ENCODE measurements around the gene CDC42BPB.

The CDC42BPB gene

DNA sequence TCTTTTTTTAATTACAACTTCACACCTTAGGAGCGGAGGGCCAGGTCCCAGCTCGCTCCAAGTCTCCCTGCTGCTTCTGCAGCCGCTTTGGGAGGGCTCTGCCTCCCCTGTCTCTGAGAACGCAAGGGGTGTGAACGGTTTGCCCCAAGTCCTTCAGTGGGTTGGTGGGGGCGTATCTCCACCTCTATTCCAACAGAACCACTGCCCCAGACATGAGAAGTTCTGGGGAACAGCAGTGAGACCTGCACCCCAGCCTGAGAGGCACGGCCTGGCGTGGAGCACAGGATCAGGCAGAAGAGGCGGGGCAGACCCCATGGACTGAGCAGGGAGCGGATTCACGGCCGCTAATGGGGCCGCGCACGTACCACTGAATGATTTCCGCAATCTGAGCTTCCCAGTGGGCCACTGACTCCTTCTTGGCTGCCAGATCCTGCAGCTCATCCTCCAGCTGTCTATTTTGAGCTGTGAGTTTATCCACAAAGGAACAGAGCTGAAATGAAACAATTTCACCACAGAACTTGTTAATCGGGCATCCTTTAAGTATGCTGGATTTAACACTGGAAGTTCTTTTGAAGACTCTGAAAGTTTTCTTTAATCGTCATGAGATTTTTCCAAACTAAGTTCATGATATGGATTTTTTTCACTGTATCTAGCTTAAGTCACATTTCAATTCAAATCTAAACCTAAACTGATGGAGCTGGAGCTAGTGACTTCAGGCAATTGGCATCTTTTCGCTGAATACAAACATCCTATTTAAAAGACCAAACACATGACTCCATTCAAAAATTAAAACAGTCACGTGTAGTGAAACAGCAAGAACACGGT is 90.5 kb downstream of the CDC42BPB start:
- Histone ChIP-seq H3K9ac (no peak overlapping the region), H3K9me3 (ENCODE audit: control insufficient read depth, low read length) (no peaks in the 10 kb centered on the region), H3K4me3 (ENCODE audit: low read depth, low read length) (no peak overlapping the region), H3K36me3 (ENCODE audit: control insufficient read depth, insufficient read depth, low read length) (no peaks in the 10 kb centered on the region), H3K4me2 (ENCODE audit: low read length) (no peak overlapping the region), H2AFZ (no peak overlapping the region), H3K4me1 (no peaks in the 10 kb centered on the region), H3K79me2 (peaks cover 5% of the 10 kb centered on the region), H3K27ac (no peak overlapping the region), H3K27me3 (ENCODE audit: control insufficient read depth, insufficient read depth, low read length) (no peaks in the 10 kb centered on the region)
- TF ChIP-seq, protein P1, sequence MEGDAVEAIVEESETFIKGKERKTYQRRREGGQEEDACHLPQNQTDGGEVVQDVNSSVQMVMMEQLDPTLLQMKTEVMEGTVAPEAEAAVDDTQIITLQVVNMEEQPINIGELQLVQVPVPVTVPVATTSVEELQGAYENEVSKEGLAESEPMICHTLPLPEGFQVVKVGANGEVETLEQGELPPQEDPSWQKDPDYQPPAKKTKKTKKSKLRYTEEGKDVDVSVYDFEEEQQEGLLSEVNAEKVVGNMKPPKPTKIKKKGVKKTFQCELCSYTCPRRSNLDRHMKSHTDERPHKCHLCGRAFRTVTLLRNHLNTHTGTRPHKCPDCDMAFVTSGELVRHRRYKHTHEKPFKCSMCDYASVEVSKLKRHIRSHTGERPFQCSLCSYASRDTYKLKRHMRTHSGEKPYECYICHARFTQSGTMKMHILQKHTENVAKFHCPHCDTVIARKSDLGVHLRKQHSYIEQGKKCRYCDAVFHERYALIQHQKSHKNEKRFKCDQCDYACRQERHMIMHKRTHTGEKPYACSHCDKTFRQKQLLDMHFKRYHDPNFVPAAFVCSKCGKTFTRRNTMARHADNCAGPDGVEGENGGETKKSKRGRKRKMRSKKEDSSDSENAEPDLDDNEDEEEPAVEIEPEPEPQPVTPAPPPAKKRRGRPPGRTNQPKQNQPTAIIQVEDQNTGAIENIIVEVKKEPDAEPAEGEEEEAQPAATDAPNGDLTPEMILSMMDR (IDR thresholded peaks at IDR 0.05): no peak

DNA sequence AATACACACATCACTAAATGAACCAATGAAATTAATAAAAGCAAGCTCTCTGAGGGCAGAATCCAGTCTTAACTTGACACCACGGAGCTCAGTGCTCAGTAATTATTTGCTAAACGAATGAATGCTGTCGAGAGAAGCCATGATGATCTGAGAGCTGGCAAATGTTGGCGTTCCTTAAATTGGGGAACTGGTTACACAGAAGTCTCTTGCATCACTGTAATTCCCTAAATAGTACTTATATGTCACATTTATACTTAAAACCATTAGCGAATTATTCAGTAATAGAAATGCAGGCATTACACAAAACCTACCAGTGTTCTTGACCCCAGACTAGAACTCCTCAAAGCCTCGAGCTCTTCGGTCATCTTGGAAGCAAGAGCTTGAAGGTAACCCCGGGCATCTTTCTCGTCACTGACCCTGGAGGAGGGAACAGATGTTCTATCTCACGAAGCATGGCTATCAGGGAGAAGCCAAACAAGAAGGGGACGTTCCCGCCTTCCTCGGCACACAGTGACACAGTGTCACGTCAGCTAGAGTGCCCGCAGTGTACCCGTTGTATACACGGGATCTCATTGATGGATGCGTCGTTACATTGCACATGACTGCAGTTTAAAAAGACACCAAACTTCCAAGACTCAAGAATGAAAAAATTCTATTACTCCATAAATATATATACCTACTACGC is 91.2 kb downstream of the CDC42BPB start:
- TF ChIP-seq, protein P1 (IDR thresholded peaks at IDR 0.05): no peak
- Histone ChIP-seq H3K27ac (no peak overlapping the region), H3K9ac (no peak overlapping the region), H3K4me1 (no peaks in the 10 kb centered on the region), H2AFZ (no peak overlapping the region), H3K79me2 (peaks cover 5% of the 10 kb centered on the region), H3K4me2 (ENCODE audit: low read length) (no peak overlapping the region), H3K27me3 (ENCODE audit: control insufficient read depth, insufficient read depth, low read length) (no peaks in the 10 kb centered on the region), H3K4me3 (ENCODE audit: low read depth, low read length) (no peak overlapping the region), H3K36me3 (ENCODE audit: control insufficient read depth, insufficient read depth, low read length) (no peaks in the 10 kb centered on the region), H3K9me3 (ENCODE audit: control insufficient read depth, low read length) (no peaks in the 10 kb centered on the region)

DNA sequence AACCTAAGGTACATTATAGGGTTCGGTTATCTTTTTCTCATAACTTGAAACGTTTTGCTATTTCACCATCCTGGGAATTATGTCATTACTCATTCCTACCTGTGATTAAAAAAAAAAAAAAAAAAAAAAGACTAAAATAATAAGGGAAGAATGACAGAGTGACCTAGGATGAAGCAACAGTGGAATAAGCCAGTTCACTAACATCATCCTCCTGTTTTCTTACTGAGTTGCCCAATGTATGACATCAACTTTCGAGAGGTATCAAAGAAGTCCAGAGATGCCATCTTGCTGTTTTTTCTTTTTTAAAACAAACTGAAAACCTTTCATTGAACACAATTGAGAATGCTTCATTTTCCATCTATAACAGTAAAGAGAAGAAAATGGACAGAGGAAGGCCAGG is 92.1 kb downstream of the CDC42BPB start:
- no peaks in the 10 kb centered on the region for H3K36me3 ChIP-seq (ENCODE audit: control insufficient read depth, insufficient read depth, low read length)
- H3K27ac ChIP-seq: no peak overlapping the region

DNA sequence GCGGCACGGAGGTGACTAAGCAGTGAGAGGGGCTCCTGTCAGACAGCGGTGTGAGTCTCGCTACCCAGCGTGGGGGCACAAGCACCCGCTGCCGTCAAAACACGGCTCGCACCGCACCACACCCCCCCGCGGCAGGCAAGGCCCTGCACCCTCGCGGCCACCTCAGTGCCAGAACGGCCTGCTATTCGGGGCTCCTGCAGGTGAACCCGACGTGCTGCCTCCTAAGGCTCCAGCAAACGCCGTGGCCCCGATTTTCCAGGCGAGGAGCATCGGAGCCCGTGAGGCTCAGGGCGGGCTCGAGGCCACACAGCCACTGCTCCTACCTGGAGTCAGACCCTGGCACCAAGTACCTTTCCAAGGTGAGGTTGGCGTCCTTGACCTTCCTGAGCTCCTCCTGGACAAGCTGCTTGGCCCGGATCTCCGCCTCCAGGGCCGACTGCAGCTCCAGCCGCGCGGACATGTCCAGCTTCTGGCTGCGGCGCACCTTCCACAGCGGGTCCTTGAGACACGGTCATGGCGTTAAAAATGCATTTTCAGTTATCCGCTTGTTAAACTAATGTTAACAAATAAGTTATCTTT is 93.1 kb downstream of the CDC42BPB start:
- H3K27me3 ChIP-seq (ENCODE audit: control insufficient read depth, insufficient read depth, low read length): no peaks in the 10 kb centered on the region
- no peak overlapping the region for H3K27ac ChIP-seq
- no peak overlapping the region for H3K4me3 ChIP-seq (ENCODE audit: low read depth, low read length)
- TF ChIP-seq, protein P1 (IDR thresholded peaks at IDR 0.05): no peak
- no peak overlapping the region for H3K4me2 ChIP-seq (ENCODE audit: low read length)
- no peaks in the 10 kb centered on the region for H3K36me3 ChIP-seq (ENCODE audit: control insufficient read depth, insufficient read depth, low read length)
- no peaks in the 10 kb centered on the region for H3K9me3 ChIP-seq (ENCODE audit: control insufficient read depth, low read length)
- no peak overlapping the region for H3K9ac ChIP-seq
- H2AFZ ChIP-seq: no peak overlapping the region
- peaks cover 3% of the 10 kb centered on the region for H3K79me2 ChIP-seq
- no peaks in the 10 kb centered on the region for H3K4me1 ChIP-seq

More for the DNA sequence above, 92.1 kb downstream of the CDC42BPB start:
- no peak overlapping the region for H3K4me2 ChIP-seq (ENCODE audit: low read length)
- H3K79me2 ChIP-seq: peaks cover 5% of the 10 kb centered on the region
- H3K4me1 ChIP-seq: no peaks in the 10 kb centered on the region
- no peak overlapping the region for H3K4me3 ChIP-seq (ENCODE audit: low read depth, low read length)
- H2AFZ ChIP-seq: no peak overlapping the region
- no peaks in the 10 kb centered on the region for H3K27me3 ChIP-seq (ENCODE audit: control insufficient read depth, insufficient read depth, low read length)
- TF ChIP-seq, protein P1 (IDR thresholded peaks at IDR 0.05): no peak
- no peak overlapping the region for H3K9ac ChIP-seq
- H3K9me3 ChIP-seq (ENCODE audit: control insufficient read depth, low read length): no peaks in the 10 kb centered on the region

Data from parathyroid adenoma (tissue), 2 donors.